Mucosa of rectum (tissue), 2 donors: Measurements from ENCODE around the gene FATE1.

ENCODE experiments used
- H3K27ac ChIP-seq, 2 donors: one replicate each; pipeline ENCODE4 v1.7.0; 2013; ENCODE audit warnings: inconsistent platforms in 2 of 2, low read depth in 2 of 2, low read length in 2 of 2
- H3K27me3 ChIP-seq, 2 donors: one replicate each; pipeline ENCODE4 v1.7.0; 2013; ENCODE audit warnings: low read length in 2 of 2; ENCODE audit not compliant: control insufficient read depth in 2 of 2, insufficient read depth in 2 of 2
- H3K36me3 ChIP-seq, 2 donors: one replicate each; pipeline ENCODE4 v1.7.0; 2013; ENCODE audit warnings: low read length in 2 of 2; ENCODE audit not compliant: control insufficient read depth in 2 of 2, insufficient read depth in 2 of 2
- H3K4me1 ChIP-seq, 2 donors: one replicate each; pipeline ENCODE4 v1.7.0; 2013; ENCODE audit warnings: low read length in 2 of 2, mild to moderate bottlenecking in 1 of 2; ENCODE audit not compliant: control insufficient read depth in 2 of 2, insufficient read depth in 2 of 2
- H3K4me3 ChIP-seq, 2 donors: one replicate each; pipeline ENCODE4 v1.7.0; 2013; ENCODE audit warnings: low read length in 2 of 2
- H3K9ac ChIP-seq, 2 donors: one replicate each; pipeline ENCODE4 v1.7.0; 2013; ENCODE audit warnings: low read length in 2 of 2, low read depth in 1 of 2, mild to moderate bottlenecking in 1 of 2
- H3K9me3 ChIP-seq, 2 donors: one replicate each; pipeline ENCODE4 v1.7.0; 2013; ENCODE audit warnings: low read length in 2 of 2; ENCODE audit not compliant: control insufficient read depth in 2 of 2
- donor health status: healthy.
- donor health status: Normal muscosa, but diverticular disease.

Gene FATE1

DNA sequence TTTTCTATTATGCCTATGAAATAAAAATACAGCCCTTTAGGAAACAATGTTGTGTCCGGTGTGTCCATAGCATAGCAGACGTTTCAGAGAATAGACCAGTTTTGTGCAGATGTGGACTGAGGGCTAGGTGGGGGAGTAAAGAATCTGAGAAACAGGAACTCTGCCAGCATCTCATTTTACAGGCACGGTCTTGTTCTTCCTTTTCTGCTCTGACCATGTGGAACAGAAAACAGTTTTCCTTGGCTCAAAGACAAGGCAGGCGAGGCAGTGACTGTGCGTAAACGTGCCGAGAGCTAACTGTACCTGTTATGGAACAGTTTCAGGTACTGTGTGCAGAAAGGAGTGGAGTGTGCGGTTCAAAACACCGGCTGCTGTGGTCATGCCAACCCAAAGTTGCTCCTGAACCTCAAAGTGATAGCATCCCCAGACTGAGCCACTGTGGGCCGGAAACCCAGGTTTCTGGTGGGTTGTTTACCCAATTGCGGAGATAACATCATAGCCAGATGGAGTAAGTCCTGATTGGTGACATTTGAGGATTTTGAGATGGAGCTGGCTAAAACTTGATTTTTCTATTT is 38.9 kb downstream of the FATE1 start:
- Histone ChIP-seq H3K36me3 (no peaks in the 10 kb centered on the region), H3K9me3 (no peaks in the 10 kb centered on the region), H3K9ac (no peak overlapping the region), H3K4me3 (no peak overlapping the region), H3K27me3 (peaks cover 4 to 11% of the 10 kb centered on the region in 2 donors), H3K4me1 (peaks cover 0 to 2% of the 10 kb centered on the region in 2 donors), H3K27ac (no peak overlapping the region)

DNA sequence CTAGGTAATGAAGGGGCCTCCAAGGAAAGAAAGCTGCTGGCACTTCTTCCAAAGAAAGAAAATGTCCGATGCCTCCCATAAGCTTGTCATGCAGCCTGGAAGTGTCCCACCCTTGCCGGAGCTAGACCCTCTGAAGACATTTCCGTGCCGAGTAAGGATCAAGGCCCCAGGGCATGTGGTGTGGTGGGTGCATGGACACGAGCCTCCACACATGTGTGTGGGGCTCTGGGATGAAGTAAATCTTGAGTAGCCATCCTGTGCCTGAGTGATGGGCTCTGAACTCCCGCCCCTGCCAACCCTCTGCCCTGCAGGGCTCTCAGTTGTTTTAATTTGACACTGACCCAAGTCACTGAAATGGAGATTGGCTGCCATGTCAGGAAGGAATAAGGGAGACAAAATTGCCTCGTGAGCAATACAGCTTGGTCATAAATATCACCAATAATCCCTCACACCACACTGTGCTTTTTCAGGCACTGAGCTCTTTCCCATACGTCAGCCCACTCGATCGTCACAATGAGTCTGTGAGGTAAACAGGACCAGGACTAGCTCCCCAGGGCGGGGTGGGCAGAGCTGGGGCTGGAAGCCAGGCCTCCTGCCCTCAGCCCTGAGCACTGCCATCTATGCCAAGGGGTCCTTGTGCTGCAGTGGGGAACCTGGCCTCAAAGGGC is 43.3 kb downstream of the FATE1 start:
- H3K27ac ChIP-seq: no peak overlapping the region
- no peaks in the 10 kb centered on the region for H3K36me3 ChIP-seq
- no peak overlapping the region for H3K9ac ChIP-seq
- H3K4me1 ChIP-seq: no peaks in the 10 kb centered on the region
- H3K9me3 ChIP-seq: no peaks in the 10 kb centered on the region
- H3K4me3 ChIP-seq: no peak overlapping the region
- peaks cover 2 to 4% of the 10 kb centered on the region in 2 donors for H3K27me3 ChIP-seq

DNA sequence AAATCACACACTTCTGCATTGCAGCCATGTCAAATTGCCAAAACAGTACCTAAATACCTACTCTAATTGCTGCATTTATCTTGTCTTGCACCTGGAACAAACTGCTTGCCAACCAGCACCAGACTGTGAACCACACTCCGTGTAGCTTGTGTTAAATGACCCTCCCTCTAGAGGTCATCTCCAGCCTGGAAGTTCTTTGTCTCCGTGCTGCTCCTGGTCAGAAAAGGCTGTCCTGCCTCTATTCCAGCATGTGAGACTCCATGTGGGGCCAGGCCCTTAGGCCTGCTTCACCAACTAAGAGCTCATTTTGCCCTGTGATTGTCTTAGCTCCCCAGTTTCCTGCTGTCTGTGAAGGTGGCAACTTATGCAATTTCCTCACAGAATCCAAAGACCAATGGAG is 47.0 kb downstream of the FATE1 start:
- H3K4me1 ChIP-seq: no peaks in the 10 kb centered on the region
- no peaks in the 10 kb centered on the region for H3K9me3 ChIP-seq
- no peak overlapping the region for H3K9ac ChIP-seq
- no peak overlapping the region for H3K27ac ChIP-seq
- H3K27me3 ChIP-seq: no peaks in the 10 kb centered on the region
- no peaks in the 10 kb centered on the region for H3K36me3 ChIP-seq
- no peak overlapping the region for H3K4me3 ChIP-seq

DNA sequence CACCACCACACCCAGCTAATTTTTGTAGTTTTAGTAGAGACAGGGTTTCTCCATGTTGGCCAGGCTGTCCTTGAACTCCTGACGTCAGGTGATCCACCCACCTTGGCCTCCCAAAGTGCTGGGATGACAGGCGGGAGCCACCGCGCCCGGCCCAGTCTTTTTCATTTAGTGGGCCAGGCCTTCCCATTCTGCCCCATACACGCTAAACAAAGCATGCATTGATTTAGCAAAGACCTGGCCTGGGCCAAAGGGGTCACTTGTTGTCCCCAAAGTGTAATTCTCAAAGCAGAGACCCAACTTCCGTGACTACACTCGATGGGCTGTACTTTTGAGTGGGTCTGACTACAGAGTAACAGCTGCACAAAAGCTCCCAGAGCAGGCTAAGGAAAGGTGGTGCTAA is 47.9 kb downstream of the FATE1 start:
- Histone ChIP-seq H3K4me3 (no peak overlapping the region), H3K9ac (no peak overlapping the region), H3K27me3 (peaks cover 0 to 2% of the 10 kb centered on the region in 2 donors), H3K36me3 (no peaks in the 10 kb centered on the region), H3K4me1 (no peaks in the 10 kb centered on the region), H3K27ac (no peak overlapping the region), H3K9me3 (no peaks in the 10 kb centered on the region)

DNA sequence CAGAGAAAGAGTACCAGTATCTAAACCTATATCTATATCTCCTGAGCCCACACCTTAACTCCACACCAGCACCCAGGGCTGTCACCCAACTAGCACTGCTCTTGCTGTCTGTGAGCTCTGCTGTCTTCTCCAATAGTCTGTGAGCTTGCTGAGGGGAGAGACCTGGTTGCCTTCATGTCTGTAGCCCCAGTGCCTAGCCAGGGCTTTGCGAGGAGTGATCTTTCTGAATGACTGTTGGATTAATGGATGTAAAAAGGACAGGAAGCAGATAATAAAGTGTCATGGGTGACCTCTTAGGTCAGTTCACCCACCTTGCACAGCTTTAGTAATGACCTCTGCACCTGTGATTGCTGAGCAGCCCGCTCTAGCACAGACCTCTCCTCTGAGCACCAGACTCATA is 49.2 kb downstream of the FATE1 start:
- H3K27ac ChIP-seq: no peak overlapping the region
- peaks cover 0 to 2% of the 10 kb centered on the region in 2 donors for H3K27me3 ChIP-seq
- no peak overlapping the region for H3K4me3 ChIP-seq
- no peaks in the 10 kb centered on the region for H3K36me3 ChIP-seq
- no peaks in the 10 kb centered on the region for H3K4me1 ChIP-seq
- H3K9me3 ChIP-seq: no peaks in the 10 kb centered on the region
- H3K9ac ChIP-seq: no peak overlapping the region

DNA sequence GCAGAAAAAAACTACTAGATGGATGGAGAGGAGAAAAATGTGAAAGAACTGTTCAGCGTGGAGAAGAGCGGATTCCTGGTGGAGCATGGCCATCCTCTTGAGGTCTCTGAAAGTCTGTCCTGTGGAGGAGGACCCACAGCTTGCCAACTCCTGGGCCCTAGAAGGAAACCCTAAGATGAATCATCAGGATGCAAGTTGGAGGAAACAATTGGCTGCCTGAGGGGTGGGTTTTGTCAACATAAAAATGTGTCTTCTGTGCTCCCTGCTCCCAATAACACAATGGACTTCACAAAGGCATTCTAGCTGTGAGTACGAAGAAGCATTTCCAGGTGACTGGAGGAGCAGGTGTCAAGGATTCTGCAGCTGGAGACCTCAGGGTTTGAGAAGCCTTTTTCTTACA is 55.9 kb downstream of the FATE1 start:
- H3K4me1 ChIP-seq: no peaks in the 10 kb centered on the region

More for the DNA sequence above, 55.9 kb downstream of the FATE1 start:
- Histone ChIP-seq H3K27me3 (peaks cover 2 to 4% of the 10 kb centered on the region in 2 donors), H3K9me3 (no peaks in the 10 kb centered on the region), H3K4me3 (no peak overlapping the region), H3K36me3 (no peaks in the 10 kb centered on the region), H3K27ac (no peak overlapping the region), H3K9ac (no peak overlapping the region)
